ENCODE measurements around the gene PTS. TPM values are rescaled to one million over a fixed set of nuclear protein-coding genes. Genes with fewer than 3 reads are reported as not detected.

Gene PTS
- total RNA-seq, 1 experiment from 2014 or later = 48.6 TPM

GRCh38 chr11:112223754-112224532 lies 2.3 kb upstream of the PTS start:
- H3K4me1 ChIP-seq (ENCODE audit: insufficient read depth, low read length) = no peaks in the 10 kb centered on the region; the same call in 1 of the 2 replicates
- no peak overlapping the region for H3K4me2 ChIP-seq (ENCODE audit: insufficient read depth, insufficient read length, low read length)
- no peak overlapping the region for H3K14ac ChIP-seq (ENCODE audit: insufficient read depth, low read length)
- no peaks in the 10 kb centered on the region; the same call in 1 of the 2 replicates for H3K79me2 ChIP-seq (ENCODE audit: insufficient read depth, low read length)
- no peak overlapping the region for H3K27ac ChIP-seq (ENCODE audit: insufficient read length, low read depth, low read length)
- Mint-ChIP-seq H3K4me3 (no peak overlapping the region), H3K27ac (no peak overlapping the region), H3K4me1 (peaks cover 8 to 9% of the 10 kb centered on the region in 2 experiments), H3K27me3 (ENCODE audit: low read depth) (peaks cover 19% of the 10 kb centered on the region), H3K9me3 (no peaks in the 10 kb centered on the region; a peak in 1 of 5 replicates), H3K36me3 (ENCODE audit: insufficient read depth in 1 of 3, low read depth in 3 of 3) (peaks cover 0 to 9% (median 9%) of the 10 kb centered on the region in 3 experiments; a peak in 5 of 7 replicates)
- H3K18ac ChIP-seq (ENCODE audit: insufficient read length, low read depth, low read length) = no peak overlapping the region
- no peak overlapping the region for H2BK120ac ChIP-seq (ENCODE audit: low read depth, low read length, poor library complexity, severe bottlenecking)
- no peak overlapping the region for H4K8ac ChIP-seq (replicated peaks; ENCODE audit: insufficient read length, low read depth, low read length)
- H4K5ac ChIP-seq (ENCODE audit: insufficient read length, low read depth, low read length) = no peak overlapping the region
- H2BK5ac ChIP-seq (ENCODE audit: insufficient read length, low read length) = no peak overlapping the region
- no peak overlapping the region for H3K23ac ChIP-seq (ENCODE audit: insufficient read length, low read depth, low read length)
- TF ChIP-seq CTCF (conservative IDR thresholded peaks at IDR 0.05) = no peak
- H3K27me3 ChIP-seq (ENCODE audit: insufficient read depth, low read length) = no peaks in the 10 kb centered on the region; the same call in 1 of the 2 replicates
- no CpG with 5 or more reads among the region's 5 CpGs for WGBS (ENCODE audit: extremely low coverage, insufficient read length, low lambda C conversion rate)
- no peak overlapping the region for H3K9ac ChIP-seq (ENCODE audit: extremely low read depth, insufficient read length, low read length)
- no peak overlapping the region for H2BK20ac ChIP-seq (ENCODE audit: low read depth, low read length, poor library complexity, severe bottlenecking)
- H3K9me3 ChIP-seq (ENCODE audit: control insufficient read depth, low read depth, low read length) = no peaks in the 10 kb centered on the region
- H2BK12ac ChIP-seq (ENCODE audit: insufficient read length, low read depth, low read length) = no peak overlapping the region
- no peak overlapping the region for H2AK5ac ChIP-seq (ENCODE audit: insufficient read length, low read length)
- H3T11ph ChIP-seq (ENCODE audit: low read length) = no peak overlapping the region
- DNase-seq = no peak
- no peak overlapping the region for H2AFZ ChIP-seq (ENCODE audit: low read length)
- H3K4ac ChIP-seq (ENCODE audit: low read depth, low read length) = no peak overlapping the region
- H3K23me2 ChIP-seq (ENCODE audit: insufficient read length, low read depth, low read length, poor library complexity, severe bottlenecking) = peaks cover 8% of the 10 kb centered on the region
- H4K20me1 ChIP-seq (ENCODE audit: control insufficient read depth, insufficient read depth, insufficient read length) = no peaks in the 10 kb centered on the region
- H4K91ac ChIP-seq (ENCODE audit: insufficient read length, low read depth, low read length) = no peak overlapping the region
- H3K56ac ChIP-seq (ENCODE audit: insufficient read length, low read depth, low read length) = no peak overlapping the region
- H3K79me1 ChIP-seq (ENCODE audit: insufficient read depth, low read depth, low read length, poor library complexity, severe bottlenecking) = no peaks in the 10 kb centered on the region
- H2BK15ac ChIP-seq (ENCODE audit: low read depth, low read length) = no peak overlapping the region

All from H9 (cell line).